GM10266 (cell line): ENCODE measurements around the gene BCR.

Experiments
- DNase-seq: peaks from one replicate; pipeline ENCODE4 v3.0.0; 2012; ENCODE audit errors: extremely low spot score
- CTCF ChIP-seq: IDR thresholded peaks from 2 replicates; pipeline ENCODE4 v1.5.1; 2012; ENCODE audit warnings: mild to moderate bottlenecking, low read depth; ENCODE audit not compliant: control insufficient read depth, insufficient read depth; ENCODE audit errors: missing control alignments

BCR gene

DNA sequence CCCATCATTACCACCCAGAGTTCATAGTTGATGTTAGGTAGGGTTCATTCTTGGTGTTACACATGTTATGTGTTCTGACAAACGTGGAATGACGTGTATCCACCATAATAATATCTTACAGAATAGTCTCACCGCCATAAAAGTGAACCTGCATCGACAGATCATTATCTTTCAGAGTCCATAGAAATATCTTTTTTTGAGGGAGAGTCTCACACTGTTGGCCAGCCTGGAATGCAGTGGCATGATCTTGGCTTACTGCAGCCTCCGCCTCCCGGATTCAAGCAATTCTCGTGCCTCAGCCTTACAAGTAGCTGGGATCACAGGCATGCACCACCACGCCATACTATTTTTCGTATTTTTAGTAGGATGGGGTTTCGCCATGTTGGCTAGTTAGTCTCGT, 113.9 kb downstream of the BCR start:
- no peak for TF ChIP-seq CTCF
- DNase-seq, result no peak

DNA sequence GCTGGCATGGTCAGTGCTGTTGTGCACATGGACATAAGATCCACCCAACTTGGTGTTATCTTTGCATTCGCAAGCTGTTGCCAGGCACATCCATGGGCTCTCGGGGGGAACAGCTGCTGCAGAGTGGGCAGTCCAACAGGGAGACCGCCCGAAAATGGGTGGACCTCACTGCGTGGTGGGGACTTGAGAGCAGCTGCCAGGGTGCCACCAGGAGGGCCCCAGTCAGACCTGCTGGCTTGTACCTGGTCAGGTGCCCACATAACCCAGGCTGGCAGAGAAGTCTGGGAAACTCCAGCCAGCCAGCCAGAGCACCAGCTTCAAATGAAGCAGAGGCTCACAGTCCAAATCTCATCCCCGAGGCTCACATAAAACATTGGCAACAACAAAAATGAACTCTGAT, 120.2 kb downstream of the BCR start:
- DNase-seq, result no peak
- no peak for TF ChIP-seq CTCF

GRCh38 chr22:23301591-23301990, 121.3 kb downstream of the BCR start:
- no peak for TF ChIP-seq CTCF

GRCh38 chr22:23302171-23303002, 122.1 kb downstream of the BCR start:
- DNase-seq, result no peak
- TF ChIP-seq CTCF, result no peak

More at GRCh38 chr22:23301591-23301990, 121.3 kb downstream of the BCR start:
- no peak for DNase-seq

GRCh38 chr22:23305321-23305910, 125.1 kb downstream of the BCR start:
- TF ChIP-seq CTCF, result no peak
- no peak for DNase-seq

DNA sequence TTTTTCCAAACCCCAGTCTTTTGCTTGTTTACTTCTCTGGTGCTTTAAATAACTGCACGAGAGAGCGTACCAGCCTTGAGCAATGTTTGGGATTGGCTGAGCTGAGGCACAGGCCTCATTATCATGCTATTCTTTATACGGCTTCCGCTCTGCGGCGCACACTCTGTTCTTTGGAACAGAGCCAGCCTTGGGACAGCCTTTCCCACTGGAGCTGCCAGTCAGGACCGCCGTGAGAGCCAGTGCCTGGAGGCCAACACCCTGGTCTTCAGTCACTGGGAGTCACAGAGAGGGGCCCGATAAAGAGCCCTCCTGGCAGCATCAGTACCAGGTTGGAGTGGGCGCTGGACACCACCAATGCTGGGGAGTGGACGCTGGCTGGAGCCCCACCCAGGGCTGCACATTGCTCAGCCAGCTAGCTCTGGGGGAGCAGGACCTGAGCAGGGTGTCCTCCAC, 125.6 kb downstream of the BCR start:
- DNase-seq, result no peak
- TF ChIP-seq CTCF, result no peak

- no peak for DNase-seq
- TF ChIP-seq CTCF, result no peak
These were observed 126.2 kb downstream of the BCR start for GRCh38 chr22:23306438-23306921.
